SK-N-SH treated with all-trans-retinoic acid at 6 μM for 48 hours (cell line): ENCODE measurements around the gene DCP2.

Experiments
- ESRRG ChIP-seq: fragments of 250-450 bp; sonication (Bioruptor Pico); IDR thresholded peaks from 2 replicates; pipeline ENCODE4 v1.6.1; 2021; ENCODE audit warnings: mild to moderate bottlenecking
- ISL1 ChIP-seq: fragments of 250-450 bp; sonication (Bioruptor Pico); IDR thresholded peaks from 2 replicates; pipeline ENCODE4 v2.1.2; 2022; ENCODE audit warnings: mild to moderate bottlenecking, moderate library complexity
- SNAI2 ChIP-seq: fragments of 250-450 bp; sonication (Bioruptor Pico); IDR thresholded peaks from 2 replicates; pipeline ENCODE4 v1.5.0; 2020; ENCODE audit warnings: mild to moderate bottlenecking, moderate library complexity
- TSHZ2 ChIP-seq: fragments of 250-450 bp; sonication (Bioruptor Pico); IDR thresholded peaks from 2 replicates; pipeline ENCODE4 v1.5.0; 2020; ENCODE audit warnings: mild to moderate bottlenecking, moderate library complexity
- ZFP3 ChIP-seq: fragments of 250-450 bp; sonication (Bioruptor Pico); IDR thresholded peaks from 2 replicates; pipeline ENCODE4 v1.5.0; 2020; ENCODE audit warnings: mild to moderate bottlenecking, moderate library complexity
- ZFP30 ChIP-seq: fragments of 450-650 bp; formaldehyde crosslinking; IDR thresholded peaks from 2 replicates; pipeline ENCODE4 v1.5.0; 2022; ENCODE audit warnings: mild to moderate bottlenecking, moderate library complexity
- ZNF8 ChIP-seq: fragments of 450-650 bp; formaldehyde crosslinking; IDR thresholded peaks from 2 replicates; pipeline ENCODE4 v1.5.0; 2020; ENCODE audit warnings: mild to moderate bottlenecking, moderate library complexity
- TF ChIP-seq, protein P1 (sequence below): fragments of 250-450 bp; sonication (Bioruptor Pico); IDR thresholded peaks from 2 replicates; pipeline ENCODE4 v1.8.0; 2021; ENCODE audit warnings: low read depth, mild to moderate bottlenecking, moderate library complexity, borderline replicate concordance

GRCh38 chr5:113062869-113063508 lies 86.4 kb downstream of the DCP2 start:
- no peak for TF ChIP-seq ESRRG
- no peak for TF ChIP-seq ZNF8
- no peak for TF ChIP-seq ISL1 (CRISPR knock-in tag)
- TF ChIP-seq ZFP30 (CRISPR knock-in tag): no peak
- no peak for TF ChIP-seq TSHZ2
- TF ChIP-seq ZFP3 (CRISPR knock-in tag): no peak
- no peak for TF ChIP-seq SNAI2 (CRISPR knock-in tag)
- TF ChIP-seq, protein P1, sequence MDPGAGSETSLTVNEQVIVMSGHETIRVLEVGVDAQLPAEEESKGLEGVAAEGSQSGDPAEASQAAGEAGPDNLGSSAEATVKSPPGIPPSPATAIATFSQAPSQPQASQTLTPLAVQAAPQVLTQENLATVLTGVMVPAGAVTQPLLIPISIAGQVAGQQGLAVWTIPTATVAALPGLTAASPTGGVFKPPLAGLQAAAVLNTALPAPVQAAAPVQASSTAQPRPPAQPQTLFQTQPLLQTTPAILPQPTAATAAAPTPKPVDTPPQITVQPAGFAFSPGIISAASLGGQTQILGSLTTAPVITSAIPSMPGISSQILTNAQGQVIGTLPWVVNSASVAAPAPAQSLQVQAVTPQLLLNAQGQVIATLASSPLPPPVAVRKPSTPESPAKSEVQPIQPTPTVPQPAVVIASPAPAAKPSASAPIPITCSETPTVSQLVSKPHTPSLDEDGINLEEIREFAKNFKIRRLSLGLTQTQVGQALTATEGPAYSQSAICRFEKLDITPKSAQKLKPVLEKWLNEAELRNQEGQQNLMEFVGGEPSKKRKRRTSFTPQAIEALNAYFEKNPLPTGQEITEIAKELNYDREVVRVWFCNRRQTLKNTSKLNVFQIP (CRISPR knock-in tag): no peak
